ENCODE results near the gene DENND2D. TPM values are rescaled to one million over a fixed set of nuclear protein-coding genes. Genes with fewer than 3 reads are reported as not detected.

Gene DENND2D
- total and polyA plus RNA-seq, 2 donors (not counting 3 experiments of a cell fraction or from before 2014, with no cell fraction given): 0.41 to 1.00 TPM

DNA sequence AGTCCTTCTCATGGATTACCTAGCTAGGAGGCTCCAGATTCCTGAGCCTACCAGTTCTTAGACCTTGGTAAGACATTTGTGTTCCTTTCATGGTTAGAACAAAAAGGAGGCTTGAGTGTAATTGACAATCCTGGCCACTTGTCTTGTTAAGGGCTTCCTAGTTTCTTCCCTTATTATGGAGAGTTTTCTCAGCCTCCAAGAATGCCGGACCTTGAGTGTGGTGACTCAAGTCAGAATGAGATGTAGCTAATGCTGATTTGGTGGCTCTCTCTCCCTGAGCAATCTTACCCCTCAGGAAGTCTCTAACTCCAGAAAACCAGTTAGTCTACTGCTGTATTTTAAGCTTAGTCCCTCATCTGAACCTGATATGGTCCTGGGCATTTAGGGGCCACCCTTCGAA lies 41.4 kb upstream of the DENND2D start:
- dilution Hi-C loops (cut with MboI; ENCODE audit: extremely low pct_ligation_motif_present, low sequenced_read_pairs): no loop called here
- POLR2A ChIA-PET: no interaction called here
- TF ChIP-seq, protein P1, sequence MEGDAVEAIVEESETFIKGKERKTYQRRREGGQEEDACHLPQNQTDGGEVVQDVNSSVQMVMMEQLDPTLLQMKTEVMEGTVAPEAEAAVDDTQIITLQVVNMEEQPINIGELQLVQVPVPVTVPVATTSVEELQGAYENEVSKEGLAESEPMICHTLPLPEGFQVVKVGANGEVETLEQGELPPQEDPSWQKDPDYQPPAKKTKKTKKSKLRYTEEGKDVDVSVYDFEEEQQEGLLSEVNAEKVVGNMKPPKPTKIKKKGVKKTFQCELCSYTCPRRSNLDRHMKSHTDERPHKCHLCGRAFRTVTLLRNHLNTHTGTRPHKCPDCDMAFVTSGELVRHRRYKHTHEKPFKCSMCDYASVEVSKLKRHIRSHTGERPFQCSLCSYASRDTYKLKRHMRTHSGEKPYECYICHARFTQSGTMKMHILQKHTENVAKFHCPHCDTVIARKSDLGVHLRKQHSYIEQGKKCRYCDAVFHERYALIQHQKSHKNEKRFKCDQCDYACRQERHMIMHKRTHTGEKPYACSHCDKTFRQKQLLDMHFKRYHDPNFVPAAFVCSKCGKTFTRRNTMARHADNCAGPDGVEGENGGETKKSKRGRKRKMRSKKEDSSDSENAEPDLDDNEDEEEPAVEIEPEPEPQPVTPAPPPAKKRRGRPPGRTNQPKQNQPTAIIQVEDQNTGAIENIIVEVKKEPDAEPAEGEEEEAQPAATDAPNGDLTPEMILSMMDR (IDR thresholded peaks at IDR 0.05; ENCODE audit: extremely low read depth in 1 of 2, insufficient read depth in 1 of 2, low read depth in 1 of 2, low read length in 2 of 2): no peak
- TF ChIP-seq, protein P2, sequence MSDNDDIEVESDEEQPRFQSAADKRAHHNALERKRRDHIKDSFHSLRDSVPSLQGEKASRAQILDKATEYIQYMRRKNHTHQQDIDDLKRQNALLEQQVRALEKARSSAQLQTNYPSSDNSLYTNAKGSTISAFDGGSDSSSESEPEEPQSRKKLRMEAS (IDR thresholded peaks at IDR 0.05; ENCODE audit: insufficient read depth, insufficient read length): no peak
- no peak for TF ChIP-seq POLR2A (IDR thresholded peaks at IDR 0.05; ENCODE audit: low read depth, low read length)
- TF ChIP-seq EZH2 (IDR thresholded peaks at IDR 0.05; ENCODE audit: borderline replicate concordance, low read depth, low read length, severe bottlenecking): no peak
- no peak for TF ChIP-seq POLR2AphosphoS5 (IDR thresholded peaks at IDR 0.05; ENCODE audit: insufficient read depth, low read depth, low read length)
- TF ChIP-seq FOS (IDR thresholded peaks at IDR 0.05; ENCODE audit: borderline replicate concordance, insufficient read depth, low read length): no peak
- no peak for TF ChIP-seq MYC (IDR thresholded peaks at IDR 0.05; ENCODE audit: low read depth, low read length)
- no peak for TF ChIP-seq GATA2 (IDR thresholded peaks at IDR 0.05; ENCODE audit: insufficient read depth, insufficient read length, low read depth, low read length)
- no peak for TF ChIP-seq JUN (IDR thresholded peaks at IDR 0.05; ENCODE audit: borderline replicate concordance, insufficient read depth, insufficient read length, low read depth)

More for the DNA sequence above, 41.4 kb upstream of the DENND2D start:
- Histone ChIP-seq H3K4me1 (ENCODE audit: control insufficient read depth, extremely low read depth, insufficient read depth, low read length) (no peaks in the 10 kb centered on the region), H3K4me3 (replicated peaks in 1 of 3; ENCODE audit: insufficient read depth in 1 of 3, low read depth in 1 of 3, low read length in 3 of 3) (no peak overlapping the region), H3K9me3 (replicated peaks; ENCODE audit: control insufficient read depth, insufficient read depth, low read length) (no peaks in the 10 kb centered on the region), H3K9ac (replicated peaks; ENCODE audit: extremely low read depth, insufficient read depth, low read length) (no peak overlapping the region), H4K20me1 (replicated peaks; ENCODE audit: control insufficient read depth, extremely low read depth, insufficient read depth, low read length) (no peaks in the 10 kb centered on the region), H3K36me3 (ENCODE audit: control insufficient read depth in 2 of 2, extremely low read depth in 1 of 2, insufficient read depth in 2 of 2, low read length in 2 of 2) (no peaks in the 10 kb centered on the region), H3K79me2 (ENCODE audit: control insufficient read depth, insufficient read depth, low read length) (no peaks in the 10 kb centered on the region), H3K4me2 (ENCODE audit: insufficient read depth, low read length) (no peak overlapping the region), H2AFZ (ENCODE audit: low read depth, low read length) (no peak overlapping the region), H3K27me3 (ENCODE audit: control insufficient read depth in 2 of 2, insufficient read depth in 2 of 2, low read length in 2 of 2) (peaks cover 0 to 1% of the 10 kb centered on the region in 2 experiments), H3K27ac (ENCODE audit: insufficient read depth, low read depth, low read length) (no peak overlapping the region), H3K9me1 (replicated peaks; ENCODE audit: control insufficient read depth, extremely low read depth, insufficient read depth, low read length) (no peaks in the 10 kb centered on the region)
- FAIRE-seq: no peak
- intact Hi-C loops (cut with micrococcal nuclease): no loop called here
- CTCF ChIA-PET: interaction anchor here (1.3 kb wide), 1 partner anchor 158 kb away, joined by 4 read pairs; no protein-coding TSS in a partner anchor
- DNase-seq (ENCODE audit: low read depth, low spot score): no peak
- no TSS peak for BruUV-seq (replicated peaks)

Data from endothelial cell of umbilical vein (primary cell).